Measurements from ENCODE around the gene GPD2.
"Not testable (repeated sequence)": the region's sequence is repeated elsewhere in the genome, so short reads cannot be mapped to it uniquely, and the experiment has no call there.

GPD2 gene

DNA sequence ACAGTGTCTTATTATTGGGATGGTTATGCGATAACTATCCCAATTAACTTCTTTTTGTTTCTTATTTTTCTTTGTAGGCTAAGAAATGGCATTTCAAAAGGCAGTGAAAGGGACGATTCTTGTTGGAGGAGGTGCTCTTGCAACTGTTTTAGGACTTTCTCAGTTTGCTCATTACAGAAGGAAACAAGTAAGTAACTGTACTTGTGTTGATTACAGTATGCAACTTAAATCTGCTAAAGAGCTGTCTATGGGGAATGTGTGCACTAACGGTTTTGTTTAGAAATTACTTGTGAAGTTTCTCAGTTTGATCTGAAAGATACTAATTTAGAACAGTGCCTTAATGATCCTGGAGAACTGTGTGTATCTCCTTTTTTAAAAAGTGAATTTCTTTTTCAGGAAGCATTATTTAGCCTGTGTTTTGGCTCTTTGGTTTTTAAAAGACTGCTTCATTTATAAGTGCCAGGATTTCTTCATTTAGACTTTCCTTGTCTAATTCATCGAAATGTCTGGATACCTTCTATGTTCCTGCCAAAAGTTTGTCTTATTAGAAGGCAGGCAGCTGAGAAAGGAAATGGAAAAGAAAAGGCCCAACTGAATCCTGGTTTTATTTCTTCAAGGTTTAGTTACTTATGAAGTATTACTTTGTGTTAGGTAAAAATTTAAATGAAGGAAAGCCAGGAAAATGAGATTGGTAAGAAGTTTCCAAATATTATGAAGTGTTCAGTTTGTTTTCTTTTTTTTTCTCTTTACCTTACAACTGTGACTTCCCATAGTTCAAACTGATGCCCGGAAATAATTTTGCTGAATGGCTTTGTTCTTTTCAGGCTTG lies 40.1 kb downstream of the GPD2 start:
- DNase-seq: no peak

- peak in 1 of 2 experiments; percentile 28 for DNase-seq
These were observed 40.6 kb downstream of the GPD2 start for GRCh38 chr2:156476850-156477206.

GRCh38 chr2:156480376-156480775 lies 44.2 kb downstream of the GPD2 start:
- DNase-seq: no peak

DNA sequence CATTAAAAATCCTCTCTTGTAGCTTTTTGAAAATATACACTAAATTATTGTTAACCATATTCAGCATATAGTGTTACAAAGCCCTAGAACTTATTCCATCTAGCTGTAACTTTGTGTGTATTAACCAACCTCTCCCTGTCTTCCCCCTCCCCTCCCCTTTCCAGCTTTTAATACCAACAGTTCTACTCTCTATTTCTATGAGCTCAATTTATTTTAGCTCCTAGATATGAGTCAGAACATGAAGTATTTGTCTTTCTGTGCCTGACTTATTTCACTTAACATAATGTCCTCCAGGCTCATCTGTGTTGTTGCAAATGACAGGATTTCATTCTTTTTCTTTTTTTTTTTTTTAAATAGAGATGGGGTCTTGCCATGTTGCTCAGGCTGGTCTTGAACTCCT lies 45.1 kb downstream of the GPD2 start:
- no peak for DNase-seq

GRCh38 chr2:156483741-156484173 lies 47.6 kb downstream of the GPD2 start:
- no peak for DNase-seq

DNA sequence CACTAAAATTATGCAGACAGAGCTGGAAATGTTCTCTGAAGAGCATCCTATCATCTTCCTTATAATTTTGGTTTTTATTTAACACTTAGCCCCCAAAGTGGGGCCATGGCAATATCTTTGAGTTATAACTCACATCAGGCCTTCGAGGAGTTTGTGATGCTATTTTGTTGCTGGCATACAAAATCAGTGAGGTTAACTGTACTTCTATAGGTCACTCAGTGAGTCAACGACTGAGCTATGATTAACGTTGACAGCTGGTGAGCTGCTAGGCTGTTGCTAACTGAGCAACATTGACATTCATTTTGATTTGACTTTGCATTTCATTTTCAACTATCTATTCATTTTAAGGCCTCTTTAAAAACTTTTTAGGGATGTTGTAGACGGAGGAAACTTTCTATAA lies 50.0 kb downstream of the GPD2 start:
- DNase-seq: no peak

- DNase-seq: no peak
These were observed 50.4 kb downstream of the GPD2 start for GRCh38 chr2:156486614-156487013.

DNA sequence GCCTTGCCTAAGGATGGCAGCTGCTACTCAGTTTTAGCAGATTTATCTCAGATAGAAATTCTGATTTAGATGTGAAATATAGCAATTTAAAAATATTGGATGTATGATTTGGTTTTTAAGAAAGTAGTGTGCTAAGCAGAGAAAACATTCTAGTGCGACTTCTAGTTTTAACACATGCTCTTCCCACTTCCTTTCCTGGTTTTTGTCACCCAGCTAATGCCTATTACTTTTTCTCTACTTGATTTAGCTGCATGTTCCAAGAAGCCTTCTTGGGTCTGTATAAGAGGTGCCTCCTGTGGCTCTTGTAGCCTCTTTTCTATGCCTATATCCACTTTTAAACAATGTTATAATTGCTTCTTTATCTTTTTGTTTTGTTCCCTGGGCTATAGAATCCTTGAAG lies 53.0 kb downstream of the GPD2 start:
- no peak for DNase-seq

DNA sequence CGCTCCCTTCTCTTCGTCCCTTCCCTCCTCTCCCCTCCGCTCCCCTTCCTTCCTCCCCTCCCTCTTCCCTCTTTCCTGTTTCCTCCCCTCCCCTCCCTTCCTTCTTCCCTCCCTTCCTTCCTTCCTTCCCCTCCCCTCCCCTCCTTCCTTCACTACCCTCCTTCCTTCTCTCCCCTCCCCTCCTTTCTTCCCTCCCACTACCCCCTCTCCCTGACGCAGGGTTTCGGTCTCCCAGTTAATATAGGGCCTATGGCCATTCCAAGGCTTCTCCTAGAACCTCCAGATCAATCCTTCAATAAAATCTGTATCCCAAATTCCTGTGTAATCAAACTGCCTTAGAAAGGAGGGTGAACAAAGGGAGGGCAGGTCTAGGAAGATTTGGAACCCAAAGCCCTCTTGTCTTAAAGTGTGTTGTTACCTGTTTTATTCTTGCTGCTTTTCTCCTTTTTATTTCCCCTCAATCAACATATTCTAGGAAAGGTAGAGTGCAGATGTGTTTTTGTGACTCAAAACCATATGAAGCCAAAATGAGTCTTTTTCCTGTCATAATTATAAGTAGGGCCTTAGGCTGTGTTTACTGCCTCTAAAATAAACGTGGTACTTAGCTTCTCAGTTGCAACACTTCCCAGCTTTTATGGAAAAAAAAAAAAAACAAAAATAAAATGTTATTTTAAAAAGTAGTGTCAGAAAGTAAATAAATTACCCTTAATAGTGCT lies 53.7 kb downstream of the GPD2 start:
- no peak for DNase-seq

DNA sequence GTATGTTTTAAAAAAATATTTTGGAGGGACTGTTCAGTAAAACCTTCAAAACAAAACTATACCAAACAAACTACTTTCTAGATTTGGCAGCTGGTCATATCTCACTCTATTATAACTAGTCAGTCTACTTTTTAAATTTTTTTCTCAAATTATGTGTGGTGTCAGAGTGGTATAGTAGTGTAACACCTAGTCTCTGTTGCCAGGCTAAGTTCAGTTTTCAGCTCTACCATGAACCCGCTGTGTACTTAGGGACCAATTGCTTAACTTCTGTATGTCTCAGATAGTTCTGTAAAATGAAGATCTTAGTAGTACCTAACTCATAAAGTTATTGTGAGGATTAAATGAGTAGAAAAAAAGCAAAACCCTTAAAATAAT lies 54.3 kb downstream of the GPD2 start:
- no peak for DNase-seq

DNA sequence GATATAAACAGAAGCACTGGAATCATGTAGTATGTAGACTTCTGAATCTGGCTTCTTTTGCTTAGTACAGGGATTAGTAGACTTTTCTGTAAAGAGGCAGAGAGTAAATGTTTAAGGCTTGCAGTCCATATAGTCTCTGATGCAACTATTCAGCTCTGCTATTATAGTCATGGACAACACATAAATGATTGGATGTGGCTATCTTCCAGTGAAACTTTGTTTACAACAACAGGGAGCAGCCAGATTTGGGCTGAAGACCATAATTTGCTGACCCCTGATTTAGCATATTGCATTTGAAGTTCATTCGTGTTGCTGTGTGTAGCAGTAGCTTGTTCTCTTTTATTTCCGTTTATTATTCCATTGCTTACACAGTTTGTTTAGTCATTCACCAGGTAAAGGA lies 55.0 kb downstream of the GPD2 start:
- no peak for DNase-seq

DNA sequence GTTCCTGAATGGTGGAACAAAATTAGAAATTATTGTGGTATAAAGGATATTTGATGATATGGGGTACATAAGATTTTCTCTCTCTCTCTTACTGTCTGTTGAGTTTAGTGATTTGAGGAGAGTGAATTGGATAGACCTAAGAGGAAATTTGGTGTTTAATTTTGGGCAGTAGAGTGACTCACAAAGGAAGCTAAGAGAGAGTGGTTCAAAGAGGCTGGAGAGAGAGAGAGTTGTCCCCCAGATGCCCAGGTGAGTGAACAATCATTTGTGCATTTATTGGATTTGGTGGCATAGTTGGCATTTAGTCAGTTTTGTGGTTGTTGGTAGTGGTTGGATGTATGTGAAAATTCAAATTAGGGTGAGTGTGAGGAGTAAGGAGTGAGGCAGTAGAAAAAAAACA lies 56.8 kb downstream of the GPD2 start:
- DNase-seq: no peak

- not testable (repeated sequence) for DNase-seq
These were observed 59.8 kb downstream of the GPD2 start for GRCh38 chr2:156495998-156496397.

DNA sequence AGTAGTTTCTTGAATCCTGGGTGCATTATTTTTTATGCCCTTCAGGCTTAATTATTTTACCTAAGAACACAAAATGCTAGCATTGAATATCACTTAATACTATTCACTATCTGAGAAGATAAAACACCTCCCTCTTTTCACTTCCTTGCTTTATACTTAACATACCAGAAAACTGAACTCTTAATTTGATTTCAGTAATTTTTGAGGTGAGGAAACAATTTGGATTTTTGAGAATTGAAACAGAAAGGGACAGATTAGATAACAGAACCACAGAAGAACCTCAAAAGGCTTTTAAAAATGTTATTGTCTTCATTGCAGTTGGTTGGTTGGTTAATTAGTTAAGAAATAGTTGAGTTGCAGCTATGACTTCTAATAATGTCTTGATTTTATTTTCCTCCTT lies 69.5 kb downstream of the GPD2 start:
- no peak for DNase-seq

DNA sequence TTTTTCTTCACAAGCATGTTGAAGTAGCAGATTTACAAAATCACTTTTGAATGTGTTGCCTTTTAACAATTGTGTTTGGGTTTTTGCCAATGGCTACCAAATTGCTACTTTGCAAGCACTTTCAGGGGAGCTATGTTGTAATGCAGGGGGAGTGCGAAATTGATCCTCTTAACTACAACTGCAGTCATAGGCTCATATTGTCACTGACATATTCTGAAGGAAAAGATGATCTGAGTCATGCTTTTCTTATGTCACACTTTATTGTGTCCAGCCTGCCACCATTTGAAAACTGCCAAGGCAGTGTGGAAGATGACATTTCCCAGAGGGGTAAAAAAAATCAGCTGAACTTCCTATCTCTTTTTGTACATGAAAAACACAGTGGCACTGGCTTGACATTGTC lies 74.9 kb downstream of the GPD2 start:
- no peak for DNase-seq

GRCh38 chr2:156511803-156512202 lies 75.6 kb downstream of the GPD2 start:
- no peak for DNase-seq

GRCh38 chr2:156512451-156512850 lies 76.3 kb downstream of the GPD2 start:
- no peak for DNase-seq

- DNase-seq: no peak
These were observed 77.0 kb downstream of the GPD2 start for GRCh38 chr2:156513219-156513618.

GRCh38 chr2:156517419-156517818 lies 81.2 kb downstream of the GPD2 start:
- no peak for DNase-seq

DNA sequence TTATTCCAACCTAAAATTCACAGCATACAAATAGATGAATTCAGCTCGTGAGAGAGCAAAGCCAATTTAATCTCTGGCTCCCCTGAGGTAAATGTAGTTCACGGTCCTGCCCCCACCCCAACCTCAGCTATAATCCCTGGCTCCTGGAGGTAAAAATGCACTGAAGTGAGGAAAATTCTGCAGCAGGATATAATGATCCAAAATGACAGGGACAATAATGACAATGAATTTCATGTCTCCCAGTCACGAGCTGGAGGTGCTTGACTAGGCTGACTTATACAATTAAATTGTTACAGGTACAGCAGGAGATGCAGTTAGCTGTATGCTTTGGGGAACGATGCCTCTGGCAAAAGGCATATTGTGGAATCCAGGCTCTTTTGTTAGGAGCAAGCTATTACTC lies 82.0 kb downstream of the GPD2 start:
- no peak for DNase-seq

DNA sequence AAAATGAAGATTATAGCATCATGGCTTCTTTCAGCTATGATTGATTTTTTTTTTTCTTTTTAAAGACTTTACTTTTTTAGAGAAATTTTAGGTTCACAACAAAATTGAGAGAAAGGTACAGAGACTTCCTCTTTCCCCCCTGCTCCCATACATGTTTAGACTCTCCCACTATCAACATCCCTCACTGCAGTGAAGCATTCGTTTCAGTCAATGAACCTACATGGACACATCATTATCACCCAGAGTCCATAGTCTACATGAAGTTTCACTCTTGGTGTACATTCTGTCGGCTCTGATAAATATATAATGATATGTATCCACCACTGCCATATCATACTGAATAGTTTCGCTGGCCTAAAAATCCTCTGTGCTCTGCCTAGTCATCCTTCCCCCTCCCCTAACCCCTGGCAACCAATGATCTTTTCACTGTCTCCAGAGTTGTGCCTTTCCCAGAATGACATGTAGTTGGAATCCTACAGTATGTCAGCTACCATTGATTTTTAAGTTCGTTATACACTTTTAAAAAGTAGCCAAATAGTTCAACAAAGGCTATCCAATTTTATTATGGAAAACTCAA lies 86.8 kb downstream of the GPD2 start:
- no peak for DNase-seq

- no peak for DNase-seq
These were observed 90.9 kb downstream of the GPD2 start for GRCh38 chr2:156526950-156527636.

GRCh38 chr2:156528583-156528982 lies 92.4 kb downstream of the GPD2 start:
- DNase-seq: not testable (repeated sequence)

DNA sequence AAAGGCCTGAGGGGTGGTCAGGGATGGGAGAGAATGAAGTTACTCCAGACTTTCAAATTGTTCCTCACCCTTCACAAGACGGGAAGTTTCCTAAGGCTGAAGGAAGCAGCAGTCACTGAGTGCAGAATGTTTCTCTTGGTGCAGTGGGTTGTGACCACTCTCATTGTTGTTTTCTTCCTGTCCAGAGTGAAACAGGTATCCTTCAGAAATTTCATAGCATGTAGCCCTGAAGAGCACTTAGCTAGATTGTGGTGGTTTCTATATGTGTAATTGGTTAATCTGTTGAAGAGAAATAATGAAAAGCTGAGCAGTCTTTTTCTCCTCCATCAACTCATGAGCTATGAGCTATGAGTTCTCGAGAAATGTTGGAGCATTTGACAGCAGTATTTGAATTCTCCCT lies 96.8 kb downstream of the GPD2 start:
- no peak for DNase-seq

Data from activated T-cell treated with anti-CD3 and anti-CD28 coated beads, Interleukin-2, amount 50 U/mL, for 48 hours (primary cell).